GM19351 (cell line): Measurements from ENCODE around the gene NAGPA.

Experiments
- ATAC-seq: cut with Tn5 transposase; IDR thresholded peaks from one replicate; pipeline ENCODE4 v1.9.1; 2021; ENCODE audit warnings: mild to moderate bottlenecking, moderate library complexity; ENCODE audit not compliant: unreplicated experiment

Gene NAGPA

DNA sequence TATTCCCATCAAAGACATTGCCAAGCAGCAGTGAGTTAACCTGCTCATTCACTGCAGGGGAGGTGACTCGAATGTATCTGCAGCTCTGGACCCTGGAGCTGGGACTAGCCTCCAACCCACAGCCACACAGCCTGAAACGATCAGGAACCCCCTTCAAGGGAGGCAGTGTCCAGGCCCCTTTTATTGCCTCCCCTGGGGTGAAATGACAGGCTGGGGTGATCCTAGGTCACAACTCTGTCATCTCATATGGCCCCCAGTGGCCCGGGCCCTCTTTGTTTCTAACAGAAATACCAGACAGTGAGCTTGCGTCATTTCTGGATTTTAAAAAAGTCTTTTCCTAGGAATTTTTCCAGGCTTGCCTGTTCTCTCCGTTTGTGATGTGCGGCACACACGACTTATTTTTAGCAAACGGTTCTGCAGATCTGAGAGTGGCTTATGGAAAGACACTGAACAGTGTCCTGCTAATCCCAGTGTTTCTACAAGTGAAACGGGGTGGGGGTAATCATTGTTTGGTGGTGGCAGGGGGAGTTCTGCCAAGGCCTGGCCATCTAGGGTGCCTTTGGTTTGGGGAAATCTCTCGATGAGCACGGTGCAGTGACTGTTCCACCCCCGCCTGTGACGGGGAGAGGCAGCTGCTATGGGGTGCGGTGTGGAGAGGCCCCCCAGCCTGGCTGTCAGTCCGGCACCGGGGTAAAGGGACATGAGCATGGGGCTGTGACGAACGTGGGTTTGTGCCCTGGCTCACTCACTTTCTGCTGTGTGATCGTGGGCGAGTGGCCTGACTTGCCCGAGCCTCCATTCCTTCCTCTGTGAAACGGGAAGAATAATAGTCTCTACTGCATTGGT is 27.2 kb downstream of the NAGPA start:
- ATAC-seq = no peak

- no peak for ATAC-seq
Measured at GRCh38 chr16:5005916-5006315, 27.8 kb downstream of the NAGPA start.

DNA sequence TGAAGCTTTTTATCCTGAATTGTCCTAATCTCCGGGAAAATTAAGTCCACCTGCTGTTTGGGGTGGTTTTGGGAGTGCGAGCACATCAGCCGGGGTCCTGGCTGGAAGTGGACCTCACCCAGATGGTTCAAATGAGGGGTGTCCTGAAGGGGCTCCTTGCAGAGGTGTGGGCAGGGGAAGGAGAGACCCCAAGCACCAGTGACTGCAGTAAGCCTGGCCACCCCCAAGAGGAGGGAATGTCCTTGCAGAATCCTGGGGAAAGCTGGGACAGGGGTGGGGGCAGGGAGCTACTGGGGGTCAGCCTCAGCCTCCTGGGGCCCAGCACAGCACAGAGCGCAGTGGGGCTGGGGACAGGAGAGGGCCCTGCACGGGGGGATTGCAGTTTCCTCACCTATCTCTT is 29.4 kb downstream of the NAGPA start:
- no peak for ATAC-seq

- ATAC-seq = no peak
Measured at GRCh38 chr16:5003828-5004227, 29.9 kb downstream of the NAGPA start.

DNA sequence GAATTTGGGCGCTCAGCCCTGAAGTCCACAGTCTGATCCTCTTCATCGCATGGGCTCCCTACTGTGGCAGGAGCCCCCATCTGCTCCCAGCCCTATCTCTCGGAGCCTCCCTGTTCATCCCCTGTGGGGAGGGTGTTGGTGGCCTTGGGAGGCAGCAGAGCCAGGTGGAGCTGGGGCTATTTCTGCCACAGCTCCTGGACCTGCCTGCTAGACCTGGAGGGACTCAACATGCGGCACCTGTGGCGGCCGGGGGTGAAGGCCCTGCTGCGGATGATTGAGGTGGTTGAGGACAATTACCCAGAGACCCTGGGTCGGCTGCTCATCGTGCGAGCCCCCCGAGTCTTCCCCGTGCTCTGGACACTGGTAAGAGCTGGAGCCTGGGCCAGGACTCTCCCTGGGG is 30.5 kb downstream of the NAGPA start:
- ATAC-seq = no peak

- no peak for ATAC-seq
Measured at GRCh38 chr16:5002699-5003143, 31.0 kb downstream of the NAGPA start.

DNA sequence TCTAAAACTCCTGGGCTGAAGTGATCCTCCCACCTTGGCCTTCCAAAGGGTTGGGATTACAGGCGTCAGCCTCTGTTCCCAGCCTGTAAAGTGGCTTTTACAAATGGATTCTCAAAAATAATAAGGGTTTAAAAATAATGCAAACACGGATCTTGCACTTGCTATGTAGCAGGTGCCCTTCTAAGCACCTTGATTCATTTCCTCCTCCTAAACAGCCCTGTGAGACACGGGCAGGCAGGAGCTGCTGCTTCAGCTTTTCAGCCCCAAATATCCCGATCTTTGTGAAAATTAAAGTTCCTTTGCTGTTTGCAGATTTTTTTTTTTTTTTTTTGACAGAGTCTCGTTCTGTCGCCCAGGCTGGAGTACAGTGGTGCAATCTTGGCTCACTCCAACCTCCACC is 31.7 kb downstream of the NAGPA start:
- no peak for ATAC-seq

- ATAC-seq = no peak
Measured at GRCh38 chr16:5001571-5001970, 32.2 kb downstream of the NAGPA start.

DNA sequence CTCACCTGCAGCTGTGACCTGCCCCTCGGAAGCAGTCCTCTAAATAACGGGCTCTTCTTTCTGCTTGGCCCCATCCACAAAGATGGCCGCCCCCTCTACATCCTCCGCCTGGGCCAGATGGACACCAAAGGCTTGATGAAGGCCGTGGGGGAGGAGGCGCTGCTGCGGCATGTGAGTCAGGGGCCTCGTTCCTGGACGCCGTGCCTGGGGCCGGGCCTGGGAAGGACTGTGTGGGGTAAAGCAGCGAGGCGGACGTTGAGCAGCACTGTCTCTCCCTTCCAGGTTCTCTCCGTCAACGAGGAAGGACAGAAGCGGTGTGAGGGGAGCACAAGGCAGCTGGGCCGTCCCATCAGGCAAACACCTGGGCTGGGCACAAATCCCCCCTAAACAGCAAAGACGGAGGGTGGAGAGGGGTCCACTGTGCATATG is 33.1 kb downstream of the NAGPA start:
- no peak for ATAC-seq

DNA sequence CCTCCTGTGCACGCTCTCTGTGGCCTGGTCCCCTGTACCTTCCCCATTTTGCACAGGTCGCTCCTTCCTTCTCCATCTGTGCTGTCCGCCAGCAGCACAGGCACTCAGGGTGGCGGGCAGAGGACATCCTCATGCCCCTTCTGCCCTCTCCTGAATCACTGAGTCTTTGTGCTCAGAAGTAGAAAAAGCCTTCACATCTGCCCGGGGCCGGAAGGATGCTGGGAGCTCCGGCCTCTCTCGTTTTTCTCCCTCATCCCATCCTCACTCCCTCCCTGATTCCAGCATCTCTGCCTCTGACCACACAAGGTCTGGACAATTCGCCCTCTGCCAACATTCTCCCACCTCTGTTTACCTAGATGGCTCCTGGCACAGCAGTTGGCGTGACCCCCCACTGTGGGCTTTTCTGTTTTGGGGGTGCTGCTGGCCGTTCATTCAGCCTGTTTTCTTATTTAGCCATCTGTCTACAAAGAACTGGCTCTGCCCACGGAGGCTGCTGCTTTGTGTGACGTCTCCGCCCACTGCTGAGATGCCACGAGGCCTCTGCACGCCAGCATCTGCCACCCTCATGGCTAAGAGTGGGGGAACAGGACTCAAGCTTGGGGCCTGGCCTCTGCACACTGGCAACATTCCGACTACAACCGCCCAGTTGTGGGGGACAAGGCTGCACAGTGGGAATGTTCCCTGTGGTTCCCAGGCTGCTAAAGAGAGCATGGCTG is 38.9 kb downstream of the NAGPA start:
- no peak for ATAC-seq

DNA sequence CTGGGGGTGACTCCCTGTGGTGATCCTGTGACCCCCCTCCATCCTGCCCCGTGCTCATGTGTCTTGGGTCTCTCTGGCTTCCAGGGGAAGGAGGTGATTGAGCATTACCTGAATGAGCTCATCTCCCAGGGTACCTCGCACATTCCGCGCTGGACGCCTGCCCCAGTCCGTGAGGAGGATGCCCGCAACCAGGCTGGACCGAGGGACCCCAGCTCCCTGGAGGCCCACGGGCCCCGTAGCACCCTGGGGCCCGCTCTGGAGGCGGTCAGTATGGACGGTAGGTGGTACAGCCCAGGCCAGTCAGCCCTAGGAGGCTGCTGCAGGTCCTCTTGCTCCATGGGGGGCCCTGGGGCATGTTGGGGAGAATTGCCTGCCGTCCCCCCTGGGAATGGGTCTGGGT is 42.0 kb downstream of the NAGPA start:
- no peak for ATAC-seq

GRCh38 chr16:4990415-4990814 is 43.3 kb downstream of the NAGPA start:
- ATAC-seq = no peak

GRCh38 chr16:4989391-4990006 is 44.2 kb downstream of the NAGPA start:
- no peak for ATAC-seq

DNA sequence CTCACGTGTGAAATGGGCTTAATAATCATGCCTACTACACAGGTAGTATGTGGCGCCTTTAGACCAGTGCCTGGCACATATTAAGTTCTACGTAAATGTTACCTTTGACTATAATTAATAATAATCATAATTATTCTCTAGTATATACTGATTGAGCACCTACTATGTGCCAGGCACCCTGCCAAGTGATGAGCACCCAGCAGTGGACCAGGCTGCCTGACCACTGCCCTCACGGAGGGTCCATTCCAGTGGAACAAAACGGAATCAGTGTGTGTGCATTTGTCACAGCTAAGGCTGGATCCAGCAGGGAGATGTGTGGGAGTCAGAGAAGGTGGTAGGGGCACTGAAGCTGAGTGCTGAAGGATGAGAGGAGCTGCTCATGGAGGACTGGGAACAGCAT is 45.1 kb downstream of the NAGPA start:
- no peak for ATAC-seq

DNA sequence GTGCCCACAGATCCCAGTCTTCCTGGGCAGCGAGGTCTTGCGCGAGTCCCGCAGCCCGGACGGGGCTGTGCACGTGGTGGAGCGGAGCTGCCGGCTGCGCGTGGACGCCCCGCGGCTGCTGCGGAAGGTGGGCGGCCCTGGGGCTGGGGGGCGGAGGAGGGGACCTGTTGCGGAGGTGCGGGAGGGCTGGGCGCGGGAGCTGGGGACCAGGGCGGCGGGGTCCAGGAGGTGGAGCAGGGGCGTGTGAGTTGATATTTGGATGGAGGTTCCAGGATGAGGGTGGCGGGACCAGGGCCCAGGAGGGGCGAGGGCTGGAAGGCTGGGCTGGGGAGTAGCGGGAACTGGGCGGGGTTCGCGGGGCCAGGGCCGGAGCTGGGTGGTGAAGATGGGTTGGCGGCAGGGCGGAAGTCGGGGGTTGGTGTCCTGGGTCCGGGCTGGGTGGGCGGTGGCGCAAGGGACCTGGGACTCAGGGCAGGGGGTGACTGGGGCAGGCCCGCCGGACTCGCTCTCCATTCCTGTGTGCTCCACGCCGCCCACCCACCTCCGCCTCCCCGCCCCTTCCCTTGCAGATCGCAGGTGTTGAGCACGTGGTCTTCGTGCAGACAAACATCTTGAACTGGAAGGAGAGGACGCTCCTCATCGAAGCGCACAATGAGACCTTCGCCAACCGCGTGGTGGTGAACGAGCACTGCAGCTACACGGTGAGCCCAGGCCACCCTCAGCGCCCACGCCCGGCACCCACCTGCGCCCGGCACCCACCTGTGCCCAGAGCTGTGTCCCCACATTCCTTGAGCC is 46.0 kb downstream of the NAGPA start:
- ATAC-seq = no peak

- no peak for ATAC-seq
Measured at GRCh38 chr16:4987250-4987579, 46.5 kb downstream of the NAGPA start.

DNA sequence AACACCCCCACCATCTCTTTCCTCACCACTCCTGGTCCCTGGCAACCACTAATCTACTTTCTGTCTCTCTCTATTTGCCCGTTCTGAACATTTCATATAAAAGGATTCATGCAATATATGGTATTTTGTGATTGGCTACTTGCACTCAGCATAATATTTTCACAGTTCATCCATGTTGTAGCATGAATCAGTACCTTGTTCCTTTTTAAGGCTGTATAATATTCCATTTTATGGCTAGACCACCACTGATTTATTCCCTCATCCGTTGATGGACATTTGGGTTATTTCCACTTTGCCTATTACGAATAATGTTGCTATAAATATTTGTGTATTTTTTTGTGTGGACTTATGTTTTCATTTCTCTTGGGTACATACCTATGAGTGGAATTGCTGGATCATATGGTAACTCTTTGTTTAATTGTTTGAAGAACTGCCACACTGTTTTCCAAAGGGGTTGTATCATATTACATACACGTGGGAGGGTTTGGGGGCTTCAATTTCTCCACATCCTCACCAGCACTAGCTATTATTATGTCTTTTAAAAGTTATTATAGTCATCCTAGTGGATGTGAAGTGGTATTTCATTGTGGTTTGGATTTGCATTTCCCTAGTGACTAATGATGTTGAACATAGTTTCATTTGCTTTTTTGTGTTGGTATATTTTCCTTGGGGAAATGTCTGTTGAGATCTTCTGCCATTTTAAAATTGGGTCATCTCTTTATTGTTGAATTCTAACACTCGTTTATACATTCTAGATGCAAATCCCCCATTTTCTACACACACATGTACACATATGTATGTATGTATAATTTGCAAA is 49.4 kb downstream of the NAGPA start:
- ATAC-seq = no peak

DNA sequence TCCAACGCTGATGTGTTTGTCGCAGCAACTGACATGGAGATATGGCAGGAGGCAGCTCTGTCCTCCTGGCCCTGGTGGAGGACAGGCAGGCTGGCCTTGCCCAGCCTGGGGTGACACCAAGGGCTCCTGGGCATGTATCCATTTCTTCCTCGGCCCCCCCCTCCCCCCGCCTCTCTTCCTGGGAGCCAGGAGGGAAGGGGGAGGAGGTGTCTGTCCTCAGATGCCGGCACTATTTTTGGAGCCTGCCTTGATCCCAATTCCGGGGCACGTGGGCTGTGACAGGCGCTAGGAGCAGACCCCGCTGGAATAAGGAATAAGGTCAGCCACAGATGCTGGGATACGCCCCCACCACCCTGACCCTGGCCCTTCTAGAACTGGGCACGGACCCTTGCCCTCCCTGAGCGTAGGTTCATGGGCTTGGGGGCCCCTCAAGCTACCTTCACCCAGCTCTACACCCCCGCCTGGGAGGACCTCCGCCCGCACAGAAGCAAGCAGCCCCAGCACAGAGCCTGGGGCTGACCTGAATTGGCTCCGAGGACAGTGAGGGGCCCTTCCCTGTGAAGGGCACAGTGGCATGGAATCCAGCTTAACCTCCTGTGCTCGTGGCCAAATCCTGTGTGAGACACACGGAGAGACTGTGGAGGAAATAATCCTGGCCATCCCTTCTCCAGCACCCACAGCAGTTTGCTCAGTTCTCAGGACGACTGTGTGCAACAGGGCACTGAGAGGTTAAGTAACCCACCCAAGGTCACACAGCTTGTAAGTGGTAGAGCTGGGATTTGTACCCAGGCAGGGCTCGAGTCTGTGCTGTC is 51.5 kb downstream of the NAGPA start:
- no peak for ATAC-seq

DNA sequence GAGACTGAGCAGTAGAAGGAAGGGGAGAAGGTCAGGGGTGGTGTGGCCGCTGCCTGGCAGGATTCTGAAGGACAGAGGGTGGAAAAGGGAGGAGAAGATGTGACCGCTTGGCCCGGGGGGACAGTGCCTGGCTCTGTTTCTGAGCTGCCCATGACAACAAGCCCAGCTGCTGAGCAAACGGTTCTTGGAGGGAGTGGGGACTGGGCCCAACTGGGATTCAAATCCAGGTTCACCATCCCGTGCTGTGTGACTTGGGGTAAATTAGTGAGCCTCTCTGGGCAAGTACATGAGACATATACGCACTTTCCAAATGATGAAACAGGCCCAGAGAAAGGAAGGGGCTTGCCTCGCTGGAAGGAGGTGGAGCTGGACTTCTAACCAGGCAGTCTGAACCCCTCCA is 52.3 kb downstream of the NAGPA start:
- no peak for ATAC-seq

DNA sequence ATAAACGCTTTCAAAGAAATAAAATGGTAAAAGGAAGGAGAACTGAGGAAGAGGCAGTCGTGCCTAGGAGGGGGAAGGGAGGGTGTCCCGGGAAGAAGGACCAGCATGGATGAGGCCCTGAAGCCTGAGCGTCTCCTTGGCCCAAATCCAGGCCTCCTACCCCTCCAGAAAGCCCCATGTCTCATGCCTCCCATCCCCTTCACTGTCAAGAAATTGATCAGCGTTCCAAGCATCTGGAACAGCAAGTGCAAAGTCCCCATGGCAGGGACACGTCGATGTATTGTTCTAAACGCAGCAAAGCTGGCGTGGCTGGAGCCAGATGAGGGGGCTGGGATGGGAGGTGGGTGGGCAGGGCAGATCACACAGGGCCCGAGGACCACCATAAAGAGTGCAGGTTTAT is 53.0 kb downstream of the NAGPA start:
- ATAC-seq = no peak
